KMS-11 (cell line): ENCODE data around the gene LDB3.

ENCODE experiments used
- H2AFZ ChIP-seq: fragments of 200-600 bp; sonication (generic); 2 replicates; pipeline ENCODE4 v1.6.1; 2016; ENCODE audit warnings: antibody characterized with exemption, mixed run types, low read depth
- H3K27ac ChIP-seq: fragments of 200-600 bp; sonication (generic); 2 replicates; pipeline ENCODE4 v1.6.1; 2016; ENCODE audit warnings: mild to moderate bottlenecking, mixed run types
- H3K27me3 ChIP-seq: fragments of 200-600 bp; sonication (generic); 2 replicates; pipeline ENCODE4 v1.6.1; 2017; ENCODE audit warnings: mild to moderate bottlenecking, low read depth, mixed run types, moderate library complexity; ENCODE audit not compliant: insufficient read depth
- H3K36me3 ChIP-seq: fragments of 200-600 bp; sonication (generic); 2 replicates; pipeline ENCODE4 v1.6.1; 2017; ENCODE audit warnings: mild to moderate bottlenecking, mixed run types; ENCODE audit not compliant: insufficient read depth
- H3K4me1 ChIP-seq: fragments of 200-600 bp; sonication (generic); 2 replicates; pipeline ENCODE4 v1.6.1; 2016; ENCODE audit warnings: mild to moderate bottlenecking, low read depth, mixed run types; ENCODE audit not compliant: poor library complexity, severe bottlenecking
- H3K4me2 ChIP-seq: fragments of 200-600 bp; sonication (generic); 2 replicates; pipeline ENCODE4 v1.7.0; 2016; ENCODE audit warnings: mild to moderate bottlenecking, mixed run types
- H3K4me3 ChIP-seq: fragments of 200-600 bp; sonication (generic); IDR thresholded peaks from 2 replicates; pipeline ENCODE4 v1.6.1; 2017; ENCODE audit warnings: low read depth, low read length, mixed read lengths; ENCODE audit not compliant: insufficient read depth
- H3K79me2 ChIP-seq: fragments of 200-600 bp; sonication (generic); 2 replicates; pipeline ENCODE4 v1.6.1; 2016; ENCODE audit warnings: low read depth, mixed run types; ENCODE audit not compliant: insufficient read depth
- H3K9ac ChIP-seq: fragments of 200-600 bp; sonication (generic); 2 replicates; pipeline ENCODE4 v1.6.1; 2016; ENCODE audit warnings: mild to moderate bottlenecking, mixed run types
- H4K20me1 ChIP-seq: fragments of 200-600 bp; sonication (generic); 2 replicates; pipeline ENCODE4 v1.6.1; 2016; ENCODE audit warnings: mild to moderate bottlenecking, mixed run types; ENCODE audit not compliant: insufficient read depth
- CTCF ChIP-seq: fragments of 200-600 bp; sonication (generic); conservative IDR thresholded peaks from 2 replicates; pipeline ENCODE4 v1.6.1; 2017; ENCODE audit warnings: low read depth, mild to moderate bottlenecking, antibody characterized with exemption, low read length, moderate library complexity, mixed read lengths

Gene LDB3

DNA sequence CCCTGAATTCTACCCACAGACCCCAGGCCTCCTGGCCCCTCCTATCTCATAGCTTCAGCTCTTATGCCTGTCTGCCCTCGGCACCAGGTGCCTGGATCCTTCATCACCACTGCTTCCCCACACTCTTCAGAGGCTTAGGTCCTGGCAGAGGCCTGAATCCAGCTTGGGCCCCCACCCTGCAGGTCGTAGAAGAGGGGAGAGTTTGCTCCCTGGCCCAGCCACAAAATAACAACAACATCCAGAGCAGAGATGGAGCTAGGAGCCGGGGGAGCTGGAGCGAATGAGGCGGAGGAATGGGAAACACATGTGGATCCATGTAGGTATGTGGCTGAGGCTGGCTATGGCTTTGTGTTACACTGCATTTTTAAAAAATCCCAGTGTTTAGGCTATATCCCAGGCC is 21.8 kb upstream of the LDB3 start:
- H4K20me1 ChIP-seq: no peaks in the 10 kb centered on the region
- H3K27me3 ChIP-seq: no peaks in the 10 kb centered on the region
- no peak overlapping the region for H3K9ac ChIP-seq
- peaks cover 33% of the 10 kb centered on the region for H3K4me1 ChIP-seq
- no peak overlapping the region for H2AFZ ChIP-seq
- H3K36me3 ChIP-seq: no peaks in the 10 kb centered on the region
- H3K4me2 ChIP-seq: no peak overlapping the region
- TF ChIP-seq CTCF: no peak
- no peak overlapping the region for H3K27ac ChIP-seq
- H3K4me3 ChIP-seq: no peak overlapping the region
- no peaks in the 10 kb centered on the region for H3K79me2 ChIP-seq

- no peaks in the 10 kb centered on the region for H4K20me1 ChIP-seq
- TF ChIP-seq CTCF: no peak
- no peaks in the 10 kb centered on the region for H3K79me2 ChIP-seq
- H3K4me3 ChIP-seq: no peak overlapping the region
- no peaks in the 10 kb centered on the region for H3K27me3 ChIP-seq
- H3K4me2 ChIP-seq: no peak overlapping the region
- H2AFZ ChIP-seq: no peak overlapping the region
- peaks cover 33% of the 10 kb centered on the region for H3K4me1 ChIP-seq
- no peak overlapping the region for H3K27ac ChIP-seq
- H3K9ac ChIP-seq: no peak overlapping the region
- no peaks in the 10 kb centered on the region for H3K36me3 ChIP-seq
Observed at GRCh38 chr10:86646933-86647332, 21.4 kb upstream of the LDB3 start.

GRCh38 chr10:86647773-86648703 is 20.3 kb upstream of the LDB3 start:
- H2AFZ ChIP-seq: no peak overlapping the region
- no peaks in the 10 kb centered on the region for H4K20me1 ChIP-seq
- H3K27ac ChIP-seq: no peak overlapping the region
- H3K4me3 ChIP-seq: no peak overlapping the region
- no peak overlapping the region for H3K4me2 ChIP-seq
- H3K36me3 ChIP-seq: no peaks in the 10 kb centered on the region
- H3K27me3 ChIP-seq: no peaks in the 10 kb centered on the region
- H3K79me2 ChIP-seq: no peaks in the 10 kb centered on the region
- no peak overlapping the region for H3K9ac ChIP-seq
- no peak for TF ChIP-seq CTCF
- H3K4me1 ChIP-seq: peaks cover 22% of the 10 kb centered on the region

- Histone ChIP-seq H3K27ac (no peak overlapping the region), H3K36me3 (no peaks in the 10 kb centered on the region), H3K4me2 (no peak overlapping the region), H3K4me3 (no peak overlapping the region), H3K9ac (no peak overlapping the region), H4K20me1 (no peaks in the 10 kb centered on the region), H3K27me3 (no peaks in the 10 kb centered on the region), H3K4me1 (peaks cover 13% of the 10 kb centered on the region), H3K79me2 (no peaks in the 10 kb centered on the region), H2AFZ (no peak overlapping the region)
- TF ChIP-seq CTCF: no peak
Observed at GRCh38 chr10:86648704-86649427, 19.4 kb upstream of the LDB3 start.
